ENCODE measurements around the gene UTY. TPM values are rescaled to one million over a fixed set of nuclear protein-coding genes. Genes with fewer than 3 reads are reported as not detected.

Gene UTY
- total RNA-seq, 1 experiment from 2014 or later = 5.9 TPM

DNA sequence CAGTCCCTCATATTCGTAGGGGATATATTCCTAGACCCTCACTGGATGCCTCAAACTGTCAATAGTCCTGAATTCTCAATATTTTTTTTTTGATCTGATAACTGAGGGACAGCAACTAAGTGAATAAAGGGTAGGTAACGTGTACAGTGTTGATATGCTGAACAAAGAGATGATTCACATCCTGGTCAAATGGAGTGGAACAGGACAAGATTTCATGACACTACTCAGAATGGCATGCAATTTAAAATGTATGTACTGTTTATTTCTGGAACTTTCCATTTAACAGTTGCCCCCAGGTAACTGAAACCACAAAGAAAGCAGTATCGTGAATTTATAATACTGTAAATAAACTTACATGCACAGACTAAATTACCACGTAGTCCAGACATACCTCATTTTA lies 128.4 kb downstream of the UTY start (continued):
- TF ChIP-seq ZBTB33 (IDR thresholded peaks at IDR 0.05; ENCODE audit: extremely low read depth, insufficient replicate concordance, low read length) (no peak), POLR2A (IDR thresholded peaks at IDR 0.05; ENCODE audit: borderline replicate concordance, extremely low read depth, insufficient read depth, insufficient read length) (no peak), ZNF274 (IDR thresholded peaks at IDR 0.05; ENCODE audit: low read depth, low read length) (no peak)

DNA sequence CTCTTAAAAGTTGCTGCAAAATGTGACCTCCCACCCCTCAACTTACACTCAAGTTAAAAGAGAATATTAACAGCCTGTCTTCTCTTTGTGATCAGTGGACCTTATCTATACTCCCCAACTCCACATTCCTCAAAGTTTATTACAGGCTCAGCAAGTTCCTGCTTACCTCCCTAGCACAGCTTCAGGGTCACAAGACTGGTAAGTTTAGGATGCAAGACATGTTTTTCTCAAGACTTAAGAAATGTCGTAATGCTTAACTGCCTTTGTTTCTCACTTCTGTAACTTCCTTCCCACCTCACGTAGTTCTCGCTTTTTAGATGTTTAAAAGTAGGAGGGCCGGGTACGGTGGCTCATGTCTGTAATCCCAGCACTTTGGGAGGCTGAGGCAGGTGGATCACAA lies 132.7 kb downstream of the UTY start:
- H3K9ac ChIP-seq (ENCODE audit: low read length) = no peak overlapping the region
- H3K79me2 ChIP-seq (ENCODE audit: insufficient read depth, low read length) = no peaks in the 10 kb centered on the region
- no peak overlapping the region for H3K4me3 ChIP-seq (replicated peaks in 1 of 2; ENCODE audit: low read depth in 1 of 2, low read length in 2 of 2)
- no peak overlapping the region for H3K27ac ChIP-seq (ENCODE audit: low read depth, low read length)
- ATAC-seq = no peak
- H3K9me2 ChIP-seq (ENCODE audit: insufficient read depth) = no peaks in the 10 kb centered on the region
- intact Hi-C loops (cut with micrococcal nuclease) = no loop called here
- no peak for DNase-seq (ENCODE audit: low read depth, low spot score)
- ChIA-PET POLR2A (no interaction called here), CTCF (no interaction called here), RAD21 (ENCODE audit: low non-redundant PET in 1 of 2, low total read pairs in 2 of 2, uncharacterized antibody in 2 of 2, unreplicated experiment in 2 of 2) (no interaction called here)
- TF ChIP-seq YY1 (IDR thresholded peaks at IDR 0.05; ENCODE audit: extremely low read depth, insufficient replicate concordance, low read depth, low read length) (no peak), POLR2A (IDR thresholded peaks at IDR 0.05; ENCODE audit: borderline replicate concordance, extremely low read depth, insufficient read depth, insufficient read length) (no peak), ELF1 (IDR thresholded peaks at IDR 0.05; ENCODE audit: borderline replicate concordance, low read depth) (no peak)
- BruUV-seq (replicated peaks) = no TSS peak
- H3K27me3 ChIP-seq (ENCODE audit: insufficient read depth, low read length) = no peaks in the 10 kb centered on the region
- H2AFZ ChIP-seq (ENCODE audit: low read depth, low read length, poor library complexity, severe bottlenecking) = no peak overlapping the region
- no peaks in the 10 kb centered on the region for H3K4me1 ChIP-seq (ENCODE audit: control insufficient read depth in 1 of 2, insufficient read depth in 2 of 2, low read length in 2 of 2)
- no peaks in the 10 kb centered on the region for H3K36me3 ChIP-seq (ENCODE audit: control insufficient read depth in 1 of 2, insufficient read depth in 2 of 2, low read length in 2 of 2)
- no peaks in the 10 kb centered on the region for H4K20me1 ChIP-seq (ENCODE audit: insufficient read depth)
- no peaks in the 10 kb centered on the region for H3K9me3 ChIP-seq (ENCODE audit: control insufficient read depth in 1 of 2, insufficient read depth in 1 of 2, low read depth in 1 of 2, low read length in 2 of 2)
- no peak overlapping the region for H3K4me2 ChIP-seq (ENCODE audit: low read length)

DNA sequence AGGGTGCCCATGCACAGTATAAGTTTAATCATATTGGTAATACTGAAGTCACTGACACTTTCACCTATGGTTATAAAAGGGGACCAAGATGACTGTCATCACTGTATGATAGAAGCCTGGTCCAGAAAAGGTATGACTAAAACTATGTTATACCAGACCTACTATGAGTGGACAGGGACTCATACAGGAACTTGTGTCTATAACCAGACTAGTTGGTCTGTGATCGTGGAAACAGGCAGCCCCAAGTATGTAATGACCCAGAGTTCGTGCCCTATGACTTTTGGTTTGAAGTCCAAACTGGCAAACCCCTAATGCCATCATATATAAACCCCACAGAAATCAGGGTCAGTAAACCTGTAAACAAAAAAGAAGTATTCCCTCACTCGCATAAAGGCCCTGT lies 134.3 kb downstream of the UTY start:
- BruUV-seq (replicated peaks) = no TSS peak
- no peak for TF ChIP-seq ZNF274 (IDR thresholded peaks at IDR 0.05; ENCODE audit: low read depth, low read length)
- no peak for TF ChIP-seq FOSL1 (IDR thresholded peaks at IDR 0.05; ENCODE audit: low read depth)
- TF ChIP-seq JUND (IDR thresholded peaks at IDR 0.05) = no peak
- TF ChIP-seq TCF7L2 (IDR thresholded peaks at IDR 0.05; ENCODE audit: borderline replicate concordance, extremely low read depth, insufficient read depth, insufficient read length) = no peak
- TF ChIP-seq, protein P1, sequence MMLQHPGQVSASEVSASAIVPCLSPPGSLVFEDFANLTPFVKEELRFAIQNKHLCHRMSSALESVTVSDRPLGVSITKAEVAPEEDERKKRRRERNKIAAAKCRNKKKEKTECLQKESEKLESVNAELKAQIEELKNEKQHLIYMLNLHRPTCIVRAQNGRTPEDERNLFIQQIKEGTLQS (IDR thresholded peaks at IDR 0.05) = no peak
- no peak for TF ChIP-seq ELF1 (IDR thresholded peaks at IDR 0.05; ENCODE audit: borderline replicate concordance, low read depth)
- no peak for TF ChIP-seq EZH2phosphoT487 (IDR thresholded peaks at IDR 0.05; ENCODE audit: borderline replicate concordance)
- no peak for TF ChIP-seq SIN3A (IDR thresholded peaks at IDR 0.05; ENCODE audit: low read depth)
- TF ChIP-seq EZH2 (IDR thresholded peaks at IDR 0.05) = no peak
- TF ChIP-seq REST (IDR thresholded peaks at IDR 0.05; ENCODE audit: low read depth) = no peak

More for the DNA sequence above, 134.3 kb downstream of the UTY start:
- no peak for ATAC-seq
- Histone ChIP-seq H3K27ac (ENCODE audit: low read depth, low read length) (no peak overlapping the region), H3K9ac (ENCODE audit: low read length) (no peak overlapping the region), H3K4me1 (ENCODE audit: control insufficient read depth in 1 of 2, insufficient read depth in 2 of 2, low read length in 2 of 2) (no peaks in the 10 kb centered on the region), H2AFZ (ENCODE audit: low read depth, low read length, poor library complexity, severe bottlenecking) (no peak overlapping the region), H4K20me1 (ENCODE audit: insufficient read depth) (no peaks in the 10 kb centered on the region), H3K9me3 (ENCODE audit: control insufficient read depth in 1 of 2, insufficient read depth in 1 of 2, low read depth in 1 of 2, low read length in 2 of 2) (no peaks in the 10 kb centered on the region), H3K79me2 (ENCODE audit: insufficient read depth, low read length) (no peaks in the 10 kb centered on the region), H3K9me2 (ENCODE audit: insufficient read depth) (no peaks in the 10 kb centered on the region), H3K4me3 (replicated peaks in 1 of 2; ENCODE audit: low read depth in 1 of 2, low read length in 2 of 2) (no peak overlapping the region), H3K4me2 (ENCODE audit: low read length) (no peak overlapping the region), H3K36me3 (ENCODE audit: control insufficient read depth in 1 of 2, insufficient read depth in 2 of 2, low read length in 2 of 2) (no peaks in the 10 kb centered on the region), H3K27me3 (ENCODE audit: insufficient read depth, low read length) (no peaks in the 10 kb centered on the region)
- ChIA-PET RAD21 (ENCODE audit: low non-redundant PET in 1 of 2, low total read pairs in 2 of 2, uncharacterized antibody in 2 of 2, unreplicated experiment in 2 of 2) (no interaction called here), CTCF (no interaction called here), POLR2A (no interaction called here)
- intact Hi-C loops (cut with micrococcal nuclease) = no loop called here
- DNase-seq (ENCODE audit: low read depth, low spot score) = no peak
